ENCODE data around the gene OSTC.
A peak's percentile ranks its signal among the peaks of the same experiment; 100 is the strongest.

The OSTC gene

GRCh38 chr4:108644237-108644636 lies 6.2 kb upstream of the OSTC start:
- DNase-seq (ENCODE audit: low read depth, low spot score) = peak; percentile 14
- in situ Hi-C loops (cut with HindIII; ENCODE audit: low sequenced_read_pairs) = no loop called here
- TF ChIP-seq CTCF (IDR thresholded peaks at IDR 0.05; ENCODE audit: low read depth, low read length) = no peak
- no peak overlapping the region for H3K4me3 ChIP-seq (ENCODE audit: low read depth, low read length)

GRCh38 chr4:108646706-108647105 lies 3.7 kb upstream of the OSTC start:
- no peak for TF ChIP-seq CTCF (IDR thresholded peaks at IDR 0.05; ENCODE audit: low read depth, low read length)
- no peak for DNase-seq (ENCODE audit: low read depth, low spot score)
- H3K4me3 ChIP-seq (ENCODE audit: low read depth, low read length) = no peak overlapping the region
- in situ Hi-C loops (cut with HindIII; ENCODE audit: low sequenced_read_pairs) = no loop called here

GRCh38 chr4:108649863-108650211 lies 562 bp upstream of the OSTC start:
- no peak for TF ChIP-seq CTCF (IDR thresholded peaks at IDR 0.05; ENCODE audit: low read depth, low read length)
- DNase-seq (ENCODE audit: low read depth, low spot score) = no peak
- peak overlapping the region; percentile 26 for H3K4me3 ChIP-seq (ENCODE audit: low read depth, low read length)
- in situ Hi-C loops (cut with HindIII; ENCODE audit: low sequenced_read_pairs) = no loop called here

DNA sequence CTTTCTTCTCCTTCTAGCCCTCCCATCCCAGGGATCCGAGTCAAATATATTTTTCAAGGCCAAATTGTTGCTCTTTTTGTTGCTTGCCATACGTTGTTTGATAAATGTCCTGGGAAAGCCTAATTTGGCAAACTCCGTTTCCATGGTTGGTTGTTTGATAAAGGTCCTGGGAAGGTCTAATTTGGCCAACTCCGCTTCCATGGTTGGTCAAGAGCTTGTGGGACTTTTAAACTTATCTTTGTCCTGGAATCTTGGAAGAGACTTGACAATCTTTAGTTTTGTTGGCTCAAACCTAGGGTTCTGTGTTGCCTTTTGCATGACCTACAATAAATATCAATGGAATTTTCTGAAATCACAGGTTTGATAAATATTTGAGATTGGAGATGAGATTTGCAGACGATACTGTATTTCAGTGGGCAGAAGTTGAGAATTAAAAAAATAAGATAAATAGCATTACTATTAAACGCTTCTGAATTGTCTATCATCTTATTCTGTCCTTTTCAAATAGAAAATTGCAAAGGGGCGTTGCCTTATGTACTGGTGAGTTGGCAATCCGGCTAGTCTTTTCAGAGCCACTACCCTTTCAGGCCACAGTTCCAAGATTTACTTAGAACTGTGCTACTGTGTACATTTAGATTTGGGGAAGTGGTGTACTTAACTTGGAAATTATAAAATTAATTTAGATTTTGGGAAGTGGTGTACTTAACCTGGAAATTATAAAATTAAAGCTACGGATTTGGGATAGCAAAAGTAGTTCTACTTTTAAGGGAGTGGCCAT lies 804 bp downstream of the OSTC start:
- peak overlapping the region; percentile 86 for H3K4me3 ChIP-seq (ENCODE audit: low read depth, low read length)
- in situ Hi-C loops (cut with HindIII; ENCODE audit: low sequenced_read_pairs) = no loop called here
- DNase-seq (ENCODE audit: low read depth, low spot score) = peak; percentile 66
- no peak for TF ChIP-seq CTCF (IDR thresholded peaks at IDR 0.05; ENCODE audit: low read depth, low read length)

- no peak overlapping the region for H3K4me3 ChIP-seq (ENCODE audit: low read depth, low read length)
- TF ChIP-seq CTCF (IDR thresholded peaks at IDR 0.05; ENCODE audit: low read depth, low read length) = no peak
- DNase-seq (ENCODE audit: low read depth, low spot score) = no peak
- in situ Hi-C loops (cut with HindIII; ENCODE audit: low sequenced_read_pairs) = no loop called here
Observed at GRCh38 chr4:108662629-108663028, 12.2 kb downstream of the OSTC start.

- no peak for TF ChIP-seq CTCF (IDR thresholded peaks at IDR 0.05; ENCODE audit: low read depth, low read length)
Observed at GRCh38 chr4:108674356-108674977, 24.1 kb downstream of the OSTC start.

More at GRCh38 chr4:108674356-108674977, 24.1 kb downstream of the OSTC start:
- in situ Hi-C loops (cut with HindIII; ENCODE audit: low sequenced_read_pairs) = no loop called here
- DNase-seq (ENCODE audit: low read depth, low spot score) = no peak
- H3K4me3 ChIP-seq (ENCODE audit: low read depth, low read length) = no peak overlapping the region
